ENCODE measurements around the gene PSMB8. TPM values are rescaled to one million over a fixed set of nuclear protein-coding genes. Genes with fewer than 3 reads are reported as not detected.

Gene PSMB8
- total RNA-seq, 1 donor from 2014 or later = 45.5 TPM

- Histone ChIP-seq H3K27ac (ENCODE audit: low read depth, low read length) (no peak overlapping the region), H3K27me3 (ENCODE audit: insufficient read depth, low read length) (peaks cover 3% of the 10 kb centered on the region), H3K9ac (ENCODE audit: low read length) (no peak overlapping the region), H3K4me1 (ENCODE audit: insufficient read depth, low read length) (peaks cover 8% of the 10 kb centered on the region), H3K9me3 (ENCODE audit: insufficient read depth, low read depth, low read length) (no peaks in the 10 kb centered on the region), H2AFZ (ENCODE audit: low read depth, low read length) (no peak overlapping the region), H3K79me2 (ENCODE audit: insufficient read depth, low read length) (peaks cover 10% of the 10 kb centered on the region), H4K20me1 (ENCODE audit: insufficient read depth, low read length) (no peaks in the 10 kb centered on the region), H3K36me3 (ENCODE audit: insufficient read depth, low read length) (peaks cover 8% of the 10 kb centered on the region), H3K4me2 (ENCODE audit: low read length) (no peak overlapping the region), H3K4me3 (ENCODE audit: insufficient read depth, low read depth, low read length) (no peak overlapping the region)
- Mint-ChIP-seq H3K27ac (ENCODE audit: unreplicated experiment) (peak overlapping the region; percentile 13), H3K4me3 (ENCODE audit: unreplicated experiment) (peak overlapping the region; percentile 47), H3K4me1 (ENCODE audit: low read depth, unreplicated experiment) (peaks cover 15% of the 10 kb centered on the region), H3K9me3 (ENCODE audit: unreplicated experiment) (peaks cover 2% of the 10 kb centered on the region), H3K36me3 (ENCODE audit: low read depth, unreplicated experiment) (peaks cover 43% of the 10 kb centered on the region), H3K27me3 (ENCODE audit: low read depth, unreplicated experiment) (peaks cover 22% of the 10 kb centered on the region)
- DNase-seq (ENCODE audit: low read depth) (no peak), FAIRE-seq (no peak)
- TF ChIP-seq CTCF (IDR thresholded peaks at IDR 0.05; ENCODE audit: insufficient read depth, low read depth, low read length) (no peak), EZH2 (IDR thresholded peaks at IDR 0.05; ENCODE audit: insufficient read depth, low read length) (no peak)
These were observed 7.2 kb upstream of the PSMB8 start for GRCh38 chr6:32851025-32851424.

- Histone ChIP-seq H3K27me3 (ENCODE audit: insufficient read depth, low read length) (no peaks in the 10 kb centered on the region), H3K27ac (ENCODE audit: low read depth, low read length) (no peak overlapping the region)
These were observed 5.3 kb upstream of the PSMB8 start for GRCh38 chr6:32849126-32849525.

More at GRCh38 chr6:32849126-32849525, 5.3 kb upstream of the PSMB8 start:
- H3K79me2 ChIP-seq (ENCODE audit: insufficient read depth, low read length) = peaks cover 10% of the 10 kb centered on the region
- FAIRE-seq = no peak
- no peak overlapping the region for H3K9ac ChIP-seq (ENCODE audit: low read length)
- Mint-ChIP-seq H3K4me3 (ENCODE audit: unreplicated experiment) (no peak overlapping the region), H3K9me3 (ENCODE audit: unreplicated experiment) (peaks cover 2% of the 10 kb centered on the region), H3K4me1 (ENCODE audit: low read depth, unreplicated experiment) (peaks cover 16% of the 10 kb centered on the region), H3K27ac (ENCODE audit: unreplicated experiment) (no peak overlapping the region), H3K36me3 (ENCODE audit: low read depth, unreplicated experiment) (peaks cover 47% of the 10 kb centered on the region), H3K27me3 (ENCODE audit: low read depth, unreplicated experiment) (peaks cover 11% of the 10 kb centered on the region)
- peaks cover 11% of the 10 kb centered on the region for H3K4me1 ChIP-seq (ENCODE audit: insufficient read depth, low read length)
- no peak overlapping the region for H3K4me2 ChIP-seq (ENCODE audit: low read length)
- no peak for DNase-seq (ENCODE audit: low read depth)
- TF ChIP-seq EZH2 (IDR thresholded peaks at IDR 0.05; ENCODE audit: insufficient read depth, low read length) = no peak
- TF ChIP-seq CTCF (IDR thresholded peaks at IDR 0.05; ENCODE audit: insufficient read depth, low read depth, low read length) = no peak
- no peak overlapping the region for H2AFZ ChIP-seq (ENCODE audit: low read depth, low read length)
- H4K20me1 ChIP-seq (ENCODE audit: insufficient read depth, low read length) = no peaks in the 10 kb centered on the region
- H3K4me3 ChIP-seq (ENCODE audit: insufficient read depth, low read depth, low read length) = no peak overlapping the region
- no peaks in the 10 kb centered on the region for H3K9me3 ChIP-seq (ENCODE audit: insufficient read depth, low read depth, low read length)
- H3K36me3 ChIP-seq (ENCODE audit: insufficient read depth, low read length) = peaks cover 8% of the 10 kb centered on the region
